Ecto neural progenitor cell (in vitro differentiated cells): Measurements from ENCODE around the gene PCDH9.

Experiments used
- DNase-seq: peaks from one replicate; pipeline ENCODE4 v3.0.0-alpha.2; 2018; ENCODE audit warnings: low spot score

PCDH9 gene

DNA sequence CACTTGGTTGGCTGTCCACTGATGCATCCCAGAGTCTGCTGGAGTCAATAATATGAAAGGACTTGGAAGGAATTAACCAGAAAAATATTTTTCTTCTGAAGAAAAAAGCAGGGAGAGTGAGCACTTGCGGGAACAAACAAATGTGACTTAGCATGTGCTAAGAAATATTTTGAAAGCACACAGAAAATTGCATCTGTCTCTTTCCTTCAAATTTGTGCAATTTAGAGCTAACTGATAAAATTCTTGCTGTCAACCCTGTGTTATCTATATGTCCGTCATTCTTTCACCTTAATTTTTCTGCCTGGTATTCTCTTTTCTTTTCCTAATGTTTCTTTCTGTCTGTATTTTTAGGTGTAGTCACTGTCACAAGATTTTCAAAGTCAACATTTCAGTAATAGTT lies 852.6 kb downstream of the PCDH9 start:
- DNase-seq, result no peak

GRCh38 chr13:66375756-66376155 lies 854.4 kb downstream of the PCDH9 start:
- no peak for DNase-seq

- no peak for DNase-seq
Measured at GRCh38 chr13:66369666-66370065, 860.5 kb downstream of the PCDH9 start.

DNA sequence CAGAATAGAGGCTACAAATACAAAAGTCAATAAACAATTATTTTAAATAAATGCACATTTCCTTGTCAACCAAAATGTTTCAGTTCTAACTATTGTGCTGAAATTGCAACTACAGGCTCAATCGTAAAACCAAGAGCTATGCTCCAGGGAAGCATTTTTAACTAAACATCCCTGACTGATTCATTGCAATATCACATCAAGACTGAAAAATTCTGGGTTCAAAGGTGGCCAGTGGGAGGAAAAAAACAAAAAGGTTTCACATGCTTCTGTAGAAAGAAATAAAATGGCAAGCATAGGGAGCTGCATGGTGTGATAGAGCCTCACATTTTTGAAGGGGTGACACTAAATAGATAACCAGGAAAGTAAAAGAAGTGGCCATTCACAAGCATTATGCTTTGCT lies 862.8 kb downstream of the PCDH9 start:
- no peak for DNase-seq

GRCh38 chr13:66365101-66365500 lies 865.0 kb downstream of the PCDH9 start:
- no peak for DNase-seq

DNA sequence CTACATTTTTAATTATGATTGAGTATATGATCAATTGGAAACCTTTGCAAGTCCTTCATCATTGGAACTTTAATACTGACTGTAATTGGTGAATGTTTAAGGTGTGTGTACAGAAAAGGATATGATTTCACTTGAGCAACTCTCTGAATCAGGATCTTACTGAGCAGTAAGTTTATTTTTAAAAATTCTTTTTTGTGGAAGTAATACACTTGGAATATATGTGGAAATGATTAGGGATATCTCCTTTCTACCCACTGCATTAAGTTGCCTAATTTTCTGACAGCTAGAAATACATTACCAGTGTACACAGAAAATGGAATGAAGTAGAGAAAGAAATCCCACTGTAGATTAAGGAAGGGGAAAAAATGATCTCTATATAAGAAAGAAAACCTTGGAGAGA lies 865.8 kb downstream of the PCDH9 start:
- no peak for DNase-seq

GRCh38 chr13:66362485-66362884 lies 867.7 kb downstream of the PCDH9 start:
- DNase-seq, result no peak

- DNase-seq, result no peak
Measured at GRCh38 chr13:66359910-66360552, 870.1 kb downstream of the PCDH9 start.

DNA sequence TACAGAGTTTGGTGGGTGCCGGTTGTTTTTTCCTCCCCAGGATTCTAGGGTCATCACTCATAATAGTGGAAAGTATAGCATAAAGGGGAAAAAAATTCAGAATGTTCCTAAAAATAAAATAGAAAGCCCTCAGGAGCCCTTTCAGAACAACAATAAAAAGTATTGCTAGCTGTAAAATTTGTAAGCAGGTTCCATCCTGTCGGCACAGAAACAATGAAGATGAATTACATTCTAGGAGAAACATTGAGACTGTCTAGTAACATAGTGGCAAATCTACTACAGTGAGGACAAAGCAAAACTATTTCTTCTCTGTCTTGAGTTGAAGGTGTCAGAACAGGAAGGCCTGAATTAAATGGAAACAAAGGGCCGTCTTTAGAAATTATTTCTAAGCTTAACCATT lies 870.7 kb downstream of the PCDH9 start:
- DNase-seq, result no peak

DNA sequence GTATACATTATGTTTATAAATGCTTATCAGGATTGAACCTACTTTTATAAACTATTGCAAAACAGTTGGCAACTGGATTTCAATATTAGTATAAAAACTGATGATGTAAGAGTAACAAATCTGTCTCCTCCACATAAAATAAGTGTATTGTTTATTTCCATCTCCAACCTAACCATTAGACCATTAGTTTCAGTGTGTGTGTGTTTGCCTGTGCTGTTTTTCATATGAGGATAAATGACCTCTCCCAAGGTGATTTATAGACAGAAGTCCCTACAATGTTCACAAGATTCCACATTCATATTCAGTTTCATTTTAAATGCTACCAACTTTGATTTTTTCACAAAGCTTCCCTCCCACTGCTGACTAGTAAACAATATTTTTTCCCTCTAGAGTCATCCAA lies 871.6 kb downstream of the PCDH9 start:
- DNase-seq, result no peak

GRCh38 chr13:66357463-66357862 lies 872.7 kb downstream of the PCDH9 start:
- no peak for DNase-seq

DNA sequence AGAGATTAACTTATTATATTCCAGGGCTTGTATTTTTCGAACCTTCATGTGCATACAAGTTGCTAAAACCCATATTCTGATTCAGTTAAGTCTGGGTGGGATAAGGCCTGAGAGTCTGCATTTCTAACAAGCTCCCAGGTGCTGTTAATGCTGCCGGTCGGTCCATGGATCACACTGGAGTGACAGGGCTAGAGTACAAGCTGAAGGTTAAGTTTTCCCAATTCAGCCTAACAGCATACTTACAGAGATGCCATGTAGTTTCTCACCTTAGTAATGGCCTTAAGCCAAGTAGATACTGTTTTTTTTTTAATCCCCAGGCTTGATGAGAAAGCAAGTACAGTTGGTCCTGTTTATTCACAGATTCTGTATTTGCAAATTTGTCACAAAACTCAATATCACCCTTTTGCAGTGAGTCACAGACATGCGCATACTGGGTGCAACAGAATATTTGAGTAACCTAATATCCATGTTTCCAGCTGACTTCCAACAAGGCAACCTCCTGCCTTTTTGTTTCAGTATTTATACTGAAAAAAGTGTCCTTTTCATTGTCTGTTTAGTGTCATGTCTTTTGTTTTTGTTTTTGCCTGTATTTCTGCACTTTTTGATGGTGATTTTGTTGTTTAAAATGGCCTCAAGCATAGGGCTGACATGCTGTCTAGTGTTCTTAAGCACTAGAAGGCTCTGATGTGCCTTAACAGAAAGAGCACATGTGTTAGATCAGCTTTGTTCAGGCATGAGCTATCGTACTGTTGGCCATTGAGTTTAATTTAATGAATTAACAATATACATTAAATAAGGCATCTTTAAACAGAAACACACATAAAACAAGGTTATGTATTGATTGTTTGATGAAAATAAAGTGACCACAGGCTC lies 875.0 kb downstream of the PCDH9 start:
- no peak for DNase-seq

GRCh38 chr13:66353664-66354063 lies 876.5 kb downstream of the PCDH9 start:
- no peak for DNase-seq

DNA sequence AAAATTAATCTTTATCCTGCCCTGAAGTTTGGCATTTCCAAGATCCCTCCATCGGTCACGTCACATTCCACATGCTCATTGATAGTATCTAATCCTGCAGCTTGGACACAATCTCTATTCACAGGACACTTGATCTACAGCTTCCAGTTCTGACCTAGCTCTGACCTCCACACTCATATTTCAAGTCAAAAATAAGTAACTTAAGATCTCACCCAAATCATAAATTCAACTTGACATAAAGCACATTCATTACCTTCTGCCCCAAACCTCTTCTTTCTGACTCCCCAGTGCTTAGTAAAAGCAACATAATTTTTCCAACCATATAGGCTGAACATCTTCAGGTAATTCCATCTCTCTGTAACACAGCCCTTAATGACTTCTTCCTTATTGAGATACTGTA lies 880.2 kb downstream of the PCDH9 start:
- no peak for DNase-seq

GRCh38 chr13:66348745-66349690 lies 881.1 kb downstream of the PCDH9 start:
- DNase-seq, result no peak

- no peak for DNase-seq
Measured at GRCh38 chr13:66347486-66348117, 882.5 kb downstream of the PCDH9 start.

DNA sequence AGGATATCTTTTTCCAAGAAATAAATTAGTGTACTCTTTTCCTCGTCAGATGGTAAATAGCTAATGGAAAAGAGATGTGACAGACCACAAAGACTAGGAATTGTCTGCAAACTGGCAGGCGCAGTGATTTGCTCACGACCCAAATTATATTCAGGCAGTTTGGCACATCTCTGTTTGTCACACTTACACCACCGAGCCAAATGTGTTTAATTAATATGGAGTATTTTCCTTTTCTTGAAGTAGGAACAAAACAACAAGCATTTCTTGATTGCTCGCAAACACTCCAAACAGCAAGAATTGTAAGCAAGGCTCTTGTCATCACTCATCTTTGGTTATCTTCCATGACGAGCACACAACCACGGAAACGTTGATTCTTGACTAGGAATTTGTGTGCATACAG lies 884.2 kb downstream of the PCDH9 start:
- no peak for DNase-seq

DNA sequence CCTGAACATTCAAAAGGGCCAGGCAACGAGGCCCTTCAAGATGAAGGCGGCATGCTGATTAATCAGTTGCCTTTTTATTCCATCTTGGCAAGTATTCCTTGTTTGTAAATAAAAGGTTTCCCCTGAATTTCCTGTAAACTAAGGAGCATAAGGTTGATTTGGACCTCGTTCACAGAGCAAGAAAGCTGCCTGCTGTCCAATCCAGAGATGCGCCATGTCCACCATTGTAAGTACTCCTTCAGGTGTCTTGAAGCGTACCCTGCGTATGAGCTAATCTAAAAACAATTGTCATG lies 884.7 kb downstream of the PCDH9 start:
- no peak for DNase-seq

GRCh38 chr13:66344805-66345517 lies 885.2 kb downstream of the PCDH9 start:
- DNase-seq, result no peak

GRCh38 chr13:66343224-66343828 lies 886.8 kb downstream of the PCDH9 start:
- DNase-seq, result no peak
